H1 (cell line): ENCODE results near the gene SNX15. TPM values are rescaled to one million over a fixed set of nuclear protein-coding genes. Genes with fewer than 3 reads are reported as not detected.

Source experiments
- CTCF ChIA-PET: fragments of 300-600 bp; sonication (Branson Sonifier 250); formaldehyde crosslinking; loops from one replicate; lab custom pipeline; 2021; ENCODE audit not compliant: partially characterized antibody; lab: Charles Lee
- POLR2A ChIA-PET: fragments of 300-600 bp; sonication (Branson Sonifier 250); formaldehyde crosslinking; loops from one replicate; lab custom pipeline; 2021; ENCODE audit warnings: inconsistent platforms; ENCODE audit not compliant: partially characterized antibody; lab: Charles Lee
- DNase-seq, 2 experiments: peaks; one replicate each; pipeline versions ENCODE4 v3.0.0 to v3.0.0-alpha.2; 2010 to 2022; ENCODE audit warnings: low spot score in 2 of 2, low read depth in 1 of 2, mixed read lengths in 1 of 2
- FAIRE-seq: peaks from 2 replicates; lab custom pipeline; 2011; peaks lifted over from hg19 to GRCh38; lab: Jason Lieb, UNC
- H2AFZ ChIP-seq: 2 replicates; pipeline ENCODE4 v1.8.1; 2012; ENCODE audit warnings: low read length, inconsistent platforms
- H2AK5ac ChIP-seq: 2 replicates; pipeline ENCODE4 v1.6.1; 2013; ENCODE audit warnings: low read depth, low read length
- H2BK120ac ChIP-seq: replicated peaks from 2 replicates; pipeline ENCODE3; 2013; ENCODE audit warnings: low read depth, low read length, inconsistent platforms
- H2BK12ac ChIP-seq: 2 replicates; pipeline ENCODE4 v1.6.1; 2013; ENCODE audit warnings: low read depth, low read length
- H2BK15ac ChIP-seq: 2 replicates; pipeline ENCODE4 v1.6.1; 2013; ENCODE audit warnings: low read length
- H2BK20ac ChIP-seq: 2 replicates; pipeline ENCODE4 v1.6.1; 2013; ENCODE audit warnings: low read length
- H2BK5ac ChIP-seq: 2 replicates; pipeline ENCODE4 v1.6.1; 2013; ENCODE audit warnings: low read depth, low read length
- H3K14ac ChIP-seq: 2 replicates; pipeline ENCODE4 v1.6.1; 2013; ENCODE audit warnings: inconsistent platforms; ENCODE audit not compliant: insufficient read length
- H3K18ac ChIP-seq: 2 replicates; pipeline ENCODE4 v1.6.1; 2013; ENCODE audit warnings: low read length; ENCODE audit errors: extremely low read depth
- H3K23ac ChIP-seq: 2 replicates; pipeline ENCODE4 v1.6.1; 2013; ENCODE audit warnings: inconsistent platforms; ENCODE audit not compliant: insufficient read length
- H3K23me2 ChIP-seq: 2 replicates; pipeline ENCODE4 v1.6.1; 2013; ENCODE audit warnings: low read depth, low read length
- H3K27ac ChIP-seq: 2 replicates; pipeline ENCODE4 v1.6.1; 2011; ENCODE audit warnings: low read depth, low read length, inconsistent platforms
- H3K27me3 ChIP-seq, 4 experiments: replicated peaks in 1 of 4; 1 replicate in 1 of 4; 2 replicates in 3 of 4; pipeline versions ENCODE4 v1.6.1 to v1.8.1; 2011 to 2013; ENCODE audit warnings: low read length in 3 of 4, mild to moderate bottlenecking in 3 of 4, inconsistent platforms in 2 of 4, mixed read lengths in 2 of 4, moderate library complexity in 1 of 4; ENCODE audit not compliant: control insufficient read depth in 3 of 4, insufficient read depth in 3 of 4; ENCODE audit errors: extremely low read depth in 1 of 4
- H3K36me3 ChIP-seq, 4 experiments: 2 replicates each; pipeline versions ENCODE4 v1.6.1 to v1.8.1; 2011 to 2013; ENCODE audit warnings: mild to moderate bottlenecking in 4 of 4, low read length in 3 of 4, moderate library complexity in 2 of 4, control low read depth in 1 of 4, inconsistent platforms in 1 of 4; ENCODE audit not compliant: insufficient read depth in 4 of 4, control insufficient read depth in 2 of 4
- H3K4ac ChIP-seq: replicated peaks from 2 replicates; pipeline ENCODE3; 2013; ENCODE audit warnings: low read length, low read depth, mixed read lengths, inconsistent platforms; ENCODE audit not compliant: insufficient read length
- H3K4me1 ChIP-seq, 4 experiments: replicated peaks in 1 of 4; 1 replicate in 1 of 4; 2 replicates in 3 of 4; pipeline versions ENCODE4 v1.6.1 to v1.8.1; 2011 to 2013; ENCODE audit warnings: low read length in 3 of 4, inconsistent platforms in 2 of 4, mixed read lengths in 1 of 4; ENCODE audit not compliant: insufficient read depth in 4 of 4, control insufficient read depth in 3 of 4
- H3K4me2 ChIP-seq, 2 experiments: 2 replicates each; pipeline versions ENCODE4 v1.6.1 to v1.8.1; 2011 to 2013; ENCODE audit warnings: low read depth in 2 of 2, low read length in 2 of 2, control low read depth in 1 of 2, inconsistent platforms in 1 of 2, mild to moderate bottlenecking in 1 of 2; ENCODE audit not compliant: insufficient read depth in 1 of 2
- H3K4me3 ChIP-seq, 4 experiments: fragments of 200-600, 300-600 bp in 1 of 4; sonication (generic), shearing (Covaris generic), sonication (Bioruptor Twin) in 1 of 4; 2 replicates each; pipeline versions ENCODE4 v1.5.1 to v1.8.1; 2011 to 2016; ENCODE audit warnings: low read length in 4 of 4, low read depth in 3 of 4, control low read depth in 2 of 4, inconsistent platforms in 2 of 4, mild to moderate bottlenecking in 2 of 4, mixed read lengths in 1 of 4, moderate library complexity in 1 of 4; ENCODE audit not compliant: insufficient read depth in 2 of 4; ENCODE audit errors: extremely low read depth in 1 of 4
- H3K56ac ChIP-seq: replicated peaks from 2 replicates; pipeline ENCODE3; 2013; ENCODE audit warnings: low read depth, mild to moderate bottlenecking, mixed read lengths, low read length, inconsistent platforms; ENCODE audit not compliant: insufficient read length
- H3K79me1 ChIP-seq: 2 replicates; pipeline ENCODE4 v1.6.1; 2013; ENCODE audit warnings: low read depth, low read length, control low read depth
- H3K79me2 ChIP-seq, 2 experiments: 2 replicates each; pipeline versions ENCODE4 v1.6.1 to v1.8.1; 2012 to 2013; ENCODE audit warnings: low read length in 2 of 2, mild to moderate bottlenecking in 2 of 2, inconsistent platforms in 1 of 2; ENCODE audit not compliant: insufficient read depth in 2 of 2, control insufficient read depth in 1 of 2
- H3K9ac ChIP-seq, 4 experiments: replicated peaks in 1 of 4; 1 replicate in 1 of 4; 2 replicates in 3 of 4; pipeline versions ENCODE4 v1.6.1 to v1.8.1; 2011 to 2013; ENCODE audit warnings: low read depth in 3 of 4, low read length in 3 of 4, control low read depth in 2 of 4, mild to moderate bottlenecking in 2 of 4, moderate library complexity in 2 of 4, inconsistent platforms in 1 of 4; ENCODE audit errors: extremely low read depth in 1 of 4
- H3K9me3 ChIP-seq, 2 experiments: 2 replicates each; pipeline versions ENCODE4 v1.6.1 to v1.8.1; 2012 to 2013; ENCODE audit warnings: mild to moderate bottlenecking in 2 of 2, moderate library complexity in 2 of 2, control low read depth in 1 of 2, inconsistent platforms in 1 of 2, low read depth in 1 of 2, low read length in 1 of 2, mixed read lengths in 1 of 2; ENCODE audit not compliant: insufficient read depth in 2 of 2
- H4K20me1 ChIP-seq, 2 experiments: replicated peaks in 1 of 2; 2 replicates each; pipeline versions ENCODE3 to v1.8.1; 2011 to 2013; ENCODE audit warnings: inconsistent platforms in 2 of 2, low read length in 2 of 2, mild to moderate bottlenecking in 1 of 2; ENCODE audit not compliant: insufficient read depth in 2 of 2, control insufficient read depth in 1 of 2
- H4K5ac ChIP-seq: 2 replicates; pipeline ENCODE4 v1.6.1; 2013; ENCODE audit warnings: low read length, low read depth, mixed read lengths, inconsistent platforms; ENCODE audit not compliant: insufficient read length
- H4K8ac ChIP-seq: 2 replicates; pipeline ENCODE4 v1.8.0; 2013; ENCODE audit warnings: mild to moderate bottlenecking, moderate library complexity, low read length, inconsistent platforms; ENCODE audit not compliant: insufficient read depth; ENCODE audit errors: extremely low read depth
- H4K91ac ChIP-seq: replicated peaks from 2 replicates; pipeline ENCODE3; 2013; ENCODE audit warnings: low read length, mixed read lengths, inconsistent platforms; ENCODE audit not compliant: insufficient read length
- ATF3 ChIP-seq: IDR thresholded peaks from 2 replicates; pipeline ENCODE4 v1.6.1; 2011; ENCODE audit warnings: low read depth, mild to moderate bottlenecking, low read length; ENCODE audit not compliant: insufficient read depth
- TBP ChIP-seq: IDR thresholded peaks from 2 replicates; pipeline ENCODE4 v1.6.1; 2011; ENCODE audit warnings: low read depth, low read length, improper control_type of control experiment
- WGBS, 2 experiments: shearing (Covaris generic) in 1 of 2; methylation state at CpG; one replicate each; pipeline versions ENCODE4 v1.1.6 to v1.1.7; 2013 to 2015; ENCODE audit warnings: low lambda C conversion rate in 2 of 2, mixed read lengths in 2 of 2, inconsistent platforms in 1 of 2, low coverage in 1 of 2, missing lambda C conversion rate in 1 of 2; ENCODE audit not compliant: insufficient replicate concordance in 2 of 2, insufficient coverage in 1 of 2, insufficient read length in 1 of 2; ENCODE audit errors: extremely low coverage in 1 of 2, missing lambda C conversion rate in 1 of 2; 5-methylcytosine and 5-hydroxymethylcytosine counted together
- polyA plus RNA-seq, 7 experiments: library from polyadenylated mRNA; depleted of rRNA in 3 of 7; stranded (reverse) in 5 of 7; unstranded in 2 of 7; fragments of >200 nt in 5 of 7; fragments of 200-250 nt in 2 of 7; gene quantifications; 1 replicate in 5 of 7; 2 replicates in 1 of 7; 4 replicates in 1 of 7; pipeline versions ENCODE4 v1.2.1 to v1.2.3, GENCODE V29; 2011 to 2013; ENCODE audit warnings: missing spikeins in 2 of 7, mixed read lengths in 2 of 7
- total RNA-seq: library from RNA; stranded (reverse); fragmentation: NEBNext Ultra II Directional; extraction: Animal tissue kit (Norgen Biotek cat#: 25700); gene quantifications from 2 replicates; pipeline ENCODE4 v1.2.1, GENCODE V29; 2021

Gene SNX15
- total and polyA plus RNA-seq, 2 of the 8 experiments (the other 6 are each of a cell fraction or from before 2014, with no cell fraction given): 13.0 to 18.3 TPM

- no peaks in the 10 kb centered on the region for H3K79me1 ChIP-seq
- no peaks in the 10 kb centered on the region for H3K36me3 ChIP-seq
- H3K14ac ChIP-seq: no peak within 1 kb of the TSS
- no peak within 1 kb of the TSS for H2BK20ac ChIP-seq
- H3K9me3 ChIP-seq: no peaks in the 10 kb centered on the region
- H4K5ac ChIP-seq: no peak within 1 kb of the TSS
- H3K4me2 ChIP-seq: no peak within 1 kb of the TSS
- FAIRE-seq: no peak
- no peak within 1 kb of the TSS; the same call in 1 of the 2 replicates for H4K8ac ChIP-seq
- ChIA-PET CTCF (interaction anchor here (0.6 to 4.2 kb wide), 7 partner anchors 9 to 1124 kb away, joined by 3 to 28 read pairs (median 5); partner anchors contain the start of gene ARL2), POLR2A (interaction anchor here (0.7 to 3.4 kb wide), 4 partner anchors 10 to 24 kb away, joined by 3 to 16 read pairs (median 6); no protein-coding TSS in a partner anchor)
- H2BK5ac ChIP-seq: no peak within 1 kb of the TSS
- no peak within 1 kb of the TSS for H3K27ac ChIP-seq
- H3K4me3 ChIP-seq: no peak within 1 kb of the TSS
- no peaks in the 10 kb centered on the region for H3K23me2 ChIP-seq
- H3K4ac ChIP-seq: no peak within 1 kb of the TSS
- no peak within 1 kb of the TSS for H2BK12ac ChIP-seq
- peak within 1 kb of the TSS; percentile 65; the same call in 1 of the 2 replicates for H2AK5ac ChIP-seq
- no peak within 1 kb of the TSS for H3K18ac ChIP-seq
- TF ChIP-seq ATF3: no peak
- TF ChIP-seq TBP: no peak
- H2AFZ ChIP-seq: no peak within 1 kb of the TSS
- no peaks in the 10 kb centered on the region; a peak in 1 of 7 replicates for H3K27me3 ChIP-seq
- no peak within 1 kb of the TSS for H4K91ac ChIP-seq
- no peak within 1 kb of the TSS for H3K9ac ChIP-seq
- WGBS, 2 experiments: 87% methylated on average over 7 of the region's 8 CpGs; no CpG with 5 or more reads in 1 of the 2 experiments
- H3K4me1 ChIP-seq: no peaks in the 10 kb centered on the region
- H2BK120ac ChIP-seq: no peak within 1 kb of the TSS
- no peaks in the 10 kb centered on the region for H3K79me2 ChIP-seq
- H3K56ac ChIP-seq: no peak within 1 kb of the TSS
- no peaks in the 10 kb centered on the region for H4K20me1 ChIP-seq
- no peak within 1 kb of the TSS for H3K23ac ChIP-seq
- no peak within 1 kb of the TSS for H2BK15ac ChIP-seq
- no peak for DNase-seq
These were observed 31.3 kb downstream of the SNX15 start, which contains the start of gene NAALADL1 for GRCh38 chr11:65058419-65059054. Gene NAALADL1 (minus strand): TSS chr11:65058553. CDS start chr11:65058521, 32 bp downstream.
